Hematopoietic multipotent progenitor cell treated with erythropoietin and hydrocortisone succinate and interleukin-3 and kit ligand, for 17 days (in vitro differentiated cells): Measurements from ENCODE around the gene FOXK2.
A peak's percentile ranks its signal among the peaks of the same experiment; 100 is the strongest.
"Not testable (repeated sequence)": the region's sequence is repeated elsewhere in the genome, so short reads cannot be mapped to it uniquely, and the experiment has no call there.

ENCODE experiments used
- DNase-seq: peaks from one replicate; pipeline ENCODE4 v3.0.0-alpha.2; 2015; ENCODE audit warnings: low spot score

The FOXK2 gene

DNA sequence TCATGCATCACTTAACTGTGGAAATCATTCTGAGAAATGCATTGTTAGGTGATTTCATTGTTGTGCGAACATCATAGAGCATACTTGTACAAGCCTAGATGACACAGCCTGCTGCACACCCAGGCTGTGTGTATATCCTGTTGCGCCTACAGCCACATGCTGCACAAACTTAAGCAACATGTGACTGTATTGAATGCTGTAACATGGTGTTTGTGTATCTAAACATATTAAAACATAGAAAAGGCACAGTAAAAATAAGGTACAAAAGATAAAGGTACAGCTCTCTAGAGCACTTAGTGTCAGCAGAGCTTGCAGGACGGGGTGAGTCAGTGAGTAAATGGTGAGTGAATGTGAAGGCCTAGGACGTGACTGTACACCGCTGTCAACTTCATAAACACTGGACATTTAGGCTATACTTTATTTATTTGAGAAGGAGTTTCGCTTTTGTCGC is 11.9 kb downstream of the FOXK2 start:
- no peak for DNase-seq

- DNase-seq = no peak
Observed at GRCh38 chr17:82534401-82534812, 14.9 kb downstream of the FOXK2 start.

DNA sequence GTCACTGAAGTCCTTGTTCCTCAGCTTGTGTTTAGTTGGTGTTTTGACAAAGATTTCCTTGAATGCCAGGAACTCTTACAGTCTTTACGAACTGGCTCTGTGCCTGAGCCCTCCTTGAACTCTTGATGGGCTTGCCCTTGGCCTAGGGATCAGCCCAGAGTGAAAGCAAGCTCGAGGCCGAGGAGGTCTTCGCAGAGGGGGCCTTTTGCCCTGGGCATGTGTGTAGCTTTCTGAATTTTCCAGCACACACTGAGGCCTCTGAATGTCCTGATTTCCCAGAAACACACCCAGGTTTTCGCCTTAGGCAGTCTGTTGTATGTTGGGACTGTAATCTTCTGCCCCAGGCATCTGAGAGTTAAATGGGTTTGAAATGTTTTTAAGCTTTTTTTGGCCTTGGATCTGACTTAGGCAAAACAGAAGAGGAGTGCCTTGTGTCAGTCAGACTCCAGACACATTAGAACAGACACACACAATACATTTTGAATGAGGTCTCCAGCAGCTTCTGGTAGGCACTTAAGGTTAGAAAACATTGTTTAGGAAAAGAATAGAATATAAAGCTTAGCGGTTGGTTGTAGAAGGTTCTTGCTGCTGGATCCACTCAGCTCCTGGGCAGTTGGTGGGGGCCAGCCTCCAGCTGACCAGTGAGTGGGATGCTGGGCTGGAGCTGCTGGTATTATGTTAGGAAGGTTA is 17.1 kb downstream of the FOXK2 start:
- no peak for DNase-seq

GRCh38 chr17:82537228-82537627 is 17.7 kb downstream of the FOXK2 start:
- not testable (repeated sequence) for DNase-seq

DNA sequence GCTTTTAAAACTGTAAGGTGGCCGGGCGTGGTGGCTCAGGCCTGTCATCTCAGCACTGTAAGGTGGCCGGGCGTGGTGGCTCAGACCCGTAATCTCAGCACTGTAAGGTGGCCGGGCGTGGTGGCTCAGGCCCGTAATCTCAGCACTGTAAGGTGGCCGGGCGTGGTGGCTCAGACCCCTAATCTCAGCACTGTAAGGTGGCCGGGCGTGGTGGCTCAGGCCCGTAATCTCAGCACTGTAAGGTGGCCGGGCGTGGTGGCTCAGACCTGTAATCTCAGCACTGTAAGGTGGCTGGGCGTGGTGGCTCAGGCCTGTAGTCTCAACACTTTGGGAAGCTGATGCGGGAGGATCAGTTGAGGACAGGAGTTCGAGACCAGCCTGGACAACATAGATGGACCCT is 19.5 kb downstream of the FOXK2 start:
- not testable (repeated sequence) for DNase-seq

DNA sequence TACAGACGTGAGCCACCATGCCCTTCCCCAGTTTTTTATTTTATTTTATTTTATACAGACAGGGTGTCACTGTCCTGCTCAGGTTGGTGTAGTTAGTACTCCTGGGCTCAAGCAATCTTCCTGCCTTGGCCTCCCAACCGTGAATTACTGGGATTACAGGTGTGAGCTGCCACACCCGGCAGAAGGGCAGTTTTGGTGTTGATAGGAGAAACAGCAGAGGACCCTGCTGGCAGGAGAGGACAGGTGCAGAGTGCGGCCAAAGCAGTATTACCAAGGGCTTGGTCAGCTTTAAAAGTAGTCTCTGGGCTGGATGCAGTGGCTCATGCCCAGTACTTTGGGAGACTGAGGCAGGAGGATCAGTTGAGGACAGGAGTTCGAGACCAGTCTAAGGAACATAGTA is 22.9 kb downstream of the FOXK2 start:
- no peak for DNase-seq

GRCh38 chr17:82544431-82545070 is 25.0 kb downstream of the FOXK2 start:
- DNase-seq = no peak

GRCh38 chr17:82545071-82545462 is 25.5 kb downstream of the FOXK2 start:
- DNase-seq = no peak

- DNase-seq = no peak
Observed at GRCh38 chr17:82547981-82548380, 28.4 kb downstream of the FOXK2 start.

DNA sequence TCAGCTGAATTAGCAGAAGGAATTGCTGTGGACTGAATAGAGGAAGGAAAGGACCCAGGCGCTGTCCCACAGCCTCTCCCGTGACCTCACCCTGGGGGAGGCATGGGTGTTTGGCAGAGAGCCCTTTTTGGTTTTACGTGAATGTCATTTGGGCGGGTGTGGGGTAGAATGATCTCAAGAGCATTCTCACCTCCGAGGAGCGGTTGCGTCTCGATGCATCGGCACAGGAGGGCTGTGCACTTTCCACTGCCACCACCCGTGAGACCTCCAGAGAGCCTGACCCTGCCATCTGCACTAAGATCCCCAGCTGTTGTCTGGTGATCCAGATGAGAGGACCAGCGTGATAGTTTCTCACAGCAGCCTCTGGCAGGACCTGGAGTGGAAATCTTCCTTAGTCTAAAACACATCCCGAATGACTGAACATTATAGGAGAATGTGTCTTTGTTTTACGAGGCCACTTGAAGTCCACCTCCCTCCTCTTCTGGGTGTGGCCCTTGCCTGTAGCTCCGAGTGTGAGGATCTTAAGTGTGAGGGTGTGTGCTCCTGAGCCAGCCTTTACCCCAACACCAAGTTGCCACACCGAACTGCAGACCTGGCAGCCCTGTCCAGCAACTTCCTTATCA is 29.3 kb downstream of the FOXK2 start:
- DNase-seq = no peak

DNA sequence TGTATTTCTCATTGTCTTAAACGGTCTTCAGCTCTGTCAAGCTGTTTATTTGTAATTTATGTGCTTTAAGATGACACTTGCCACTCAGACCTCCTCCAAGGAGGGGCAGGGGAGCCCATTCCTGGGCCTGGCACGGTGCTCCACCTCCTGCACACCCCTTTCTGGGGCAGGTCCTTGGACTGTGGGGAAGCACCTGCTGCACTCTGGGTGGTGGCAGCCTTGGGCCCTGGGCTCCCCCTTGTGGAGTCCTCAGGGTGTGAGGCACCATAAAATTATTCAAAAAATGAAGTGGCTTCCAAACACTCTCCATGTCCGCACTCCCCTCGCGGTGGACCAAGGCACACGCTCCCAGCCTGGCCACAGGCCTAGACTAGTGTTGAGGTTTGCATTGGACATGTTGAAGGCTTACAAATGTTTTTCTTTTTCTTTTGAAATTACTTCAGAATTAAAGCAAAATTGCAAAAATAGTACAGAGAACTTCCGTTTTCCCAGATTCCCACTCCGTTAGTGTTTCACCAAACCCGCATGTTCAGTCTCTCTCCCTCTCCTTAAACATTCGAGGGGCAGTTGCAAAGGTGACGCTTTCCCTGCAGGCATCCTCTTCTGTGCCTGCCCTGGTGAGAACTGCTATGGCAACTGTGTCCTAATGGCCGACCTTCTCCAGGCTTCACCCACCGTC is 32.4 kb downstream of the FOXK2 start:
- DNase-seq = peak; percentile 63

DNA sequence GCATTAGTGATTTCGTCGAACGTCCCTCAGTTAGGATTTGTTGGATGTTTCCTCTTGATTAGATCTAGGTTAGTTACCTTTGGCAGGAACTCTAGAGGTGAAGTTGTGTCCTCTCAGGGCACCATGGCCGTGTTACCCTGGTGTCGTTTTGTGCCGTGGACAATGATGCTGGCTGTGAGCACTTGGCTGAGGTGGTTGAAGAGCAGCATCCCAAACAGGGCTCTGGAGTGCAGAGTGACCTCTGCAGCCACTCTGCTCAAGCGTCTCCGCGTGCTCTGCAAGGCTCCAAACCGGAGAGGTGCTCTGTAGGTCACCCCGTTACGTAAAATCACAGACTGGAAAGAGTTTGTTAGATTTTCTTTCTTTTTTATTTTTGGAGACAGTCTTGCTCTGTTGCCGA is 33.0 kb downstream of the FOXK2 start:
- no peak for DNase-seq

GRCh38 chr17:82553210-82553930 is 33.8 kb downstream of the FOXK2 start:
- DNase-seq = no peak

DNA sequence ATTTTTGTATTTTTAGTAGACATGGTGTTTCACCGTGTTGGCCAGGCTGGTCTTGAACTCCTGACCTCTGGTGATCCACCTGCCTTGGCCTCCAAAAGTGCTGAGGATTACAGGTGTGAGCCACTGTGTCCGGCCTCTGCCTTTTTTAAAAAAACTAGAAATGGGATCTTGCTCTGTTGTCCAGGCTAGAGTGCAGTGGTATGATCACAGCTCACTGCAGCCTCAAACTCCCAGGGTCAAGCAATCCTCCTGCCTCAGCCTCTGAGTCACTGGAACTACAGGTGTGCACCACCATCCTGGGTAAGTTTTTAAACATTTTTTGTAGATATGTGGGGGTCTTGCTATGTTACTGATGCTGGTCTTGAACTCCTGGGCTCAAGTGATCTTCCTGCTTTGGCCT is 38.0 kb downstream of the FOXK2 start:
- DNase-seq = not testable (repeated sequence)

DNA sequence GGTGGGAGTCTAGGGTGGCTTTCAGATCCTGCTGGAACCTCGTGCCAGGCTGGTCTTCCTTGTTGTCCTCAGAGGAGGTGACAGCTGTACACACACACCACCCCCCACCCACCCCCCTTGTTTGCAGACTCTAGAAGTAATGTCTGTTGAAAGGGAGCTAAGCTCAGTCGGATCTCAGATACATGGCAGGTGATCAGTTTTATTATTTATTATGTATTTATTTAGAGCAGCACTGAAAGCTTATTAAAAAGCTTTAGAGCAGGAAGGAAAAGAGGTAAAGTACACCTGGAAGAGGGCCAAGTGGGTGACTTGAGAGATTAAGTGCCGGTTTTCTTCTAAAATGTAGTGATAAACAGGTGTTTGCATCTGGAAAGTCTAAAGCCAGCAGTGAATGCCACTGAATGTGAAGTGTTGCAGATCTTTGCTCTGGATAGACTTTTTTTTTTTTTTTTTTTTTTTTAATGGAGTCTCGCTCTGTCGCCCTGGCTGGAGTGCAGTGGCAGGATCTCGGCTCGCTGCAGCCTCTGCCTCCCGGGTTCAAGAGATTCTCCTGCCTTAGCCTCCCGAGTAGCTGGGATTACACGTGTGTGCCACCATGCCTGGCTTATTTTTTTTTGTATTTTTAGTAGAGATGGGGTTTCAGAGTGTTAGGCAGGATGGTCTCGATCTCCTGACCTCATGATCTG is 40.2 kb downstream of the FOXK2 start:
- DNase-seq = peak; percentile 24

- DNase-seq = no peak
Observed at GRCh38 chr17:82560252-82560642, 40.7 kb downstream of the FOXK2 start.

GRCh38 chr17:82560802-82561428 is 41.4 kb downstream of the FOXK2 start:
- DNase-seq = no peak

DNA sequence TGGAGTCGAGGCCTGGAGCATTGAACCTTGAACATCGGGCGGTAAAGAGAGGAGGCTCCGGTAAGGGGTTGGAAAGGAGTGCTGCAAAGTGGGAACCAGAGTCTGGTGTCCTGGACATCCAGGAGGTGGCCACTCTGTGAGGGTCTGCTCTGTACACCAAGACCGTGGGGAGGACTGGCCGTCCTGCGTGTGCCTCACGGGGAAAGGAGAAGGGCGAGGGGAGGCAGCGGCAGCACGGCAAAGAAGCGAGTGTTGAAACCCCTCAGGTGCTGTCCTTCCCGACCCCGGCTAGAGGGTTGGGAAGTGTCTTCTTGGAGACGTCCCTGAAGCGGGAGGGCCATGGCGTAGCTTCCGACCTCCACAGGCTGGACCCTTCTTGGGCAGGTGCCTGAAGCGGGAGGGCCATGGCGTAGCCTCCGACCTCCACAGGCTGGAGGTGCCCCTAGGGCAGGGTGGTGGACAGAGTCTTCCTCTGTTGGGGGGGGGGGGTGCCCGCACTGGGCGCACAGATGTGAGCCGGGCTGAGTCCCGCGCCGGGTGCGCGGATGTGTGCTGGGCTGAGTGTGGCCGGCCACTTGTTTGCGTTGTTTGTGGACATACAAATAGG is 42.0 kb downstream of the FOXK2 start:
- no peak for DNase-seq

GRCh38 chr17:82562718-82563220 is 43.2 kb downstream of the FOXK2 start:
- not testable (repeated sequence) for DNase-seq

DNA sequence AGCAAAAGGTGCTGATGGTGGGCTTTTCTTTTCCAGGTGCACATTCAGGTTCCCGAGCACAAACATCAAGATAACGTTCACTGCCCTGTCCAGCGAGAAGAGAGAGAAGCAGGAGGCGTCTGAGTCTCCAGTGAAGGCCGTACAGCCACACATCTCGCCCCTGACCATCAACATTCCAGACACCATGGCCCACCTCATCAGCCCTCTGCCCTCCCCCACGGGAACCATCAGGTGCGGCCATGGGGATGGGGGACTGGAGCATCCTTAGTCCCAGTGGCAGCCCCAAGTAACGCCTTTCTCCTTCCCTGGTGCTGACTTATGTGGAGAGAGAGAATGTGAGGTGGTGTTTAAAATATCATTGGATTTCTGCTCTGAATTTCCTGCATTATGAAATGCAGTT is 43.8 kb downstream of the FOXK2 start:
- DNase-seq = no peak
